Stimulated activated CD4-positive, alpha-beta T cell treated with anti-CD3 and anti-CD28 coated beads, Interleukin-2, amount 100 ng/mL, for 4 hours (primary cell): ENCODE data around the gene COPG1.

ENCODE experiments used
- DNase-seq: peaks from one replicate; pipeline ENCODE4 v3.0.0-alpha.2; 2020; ENCODE audit warnings: low read depth

The COPG1 gene

DNA sequence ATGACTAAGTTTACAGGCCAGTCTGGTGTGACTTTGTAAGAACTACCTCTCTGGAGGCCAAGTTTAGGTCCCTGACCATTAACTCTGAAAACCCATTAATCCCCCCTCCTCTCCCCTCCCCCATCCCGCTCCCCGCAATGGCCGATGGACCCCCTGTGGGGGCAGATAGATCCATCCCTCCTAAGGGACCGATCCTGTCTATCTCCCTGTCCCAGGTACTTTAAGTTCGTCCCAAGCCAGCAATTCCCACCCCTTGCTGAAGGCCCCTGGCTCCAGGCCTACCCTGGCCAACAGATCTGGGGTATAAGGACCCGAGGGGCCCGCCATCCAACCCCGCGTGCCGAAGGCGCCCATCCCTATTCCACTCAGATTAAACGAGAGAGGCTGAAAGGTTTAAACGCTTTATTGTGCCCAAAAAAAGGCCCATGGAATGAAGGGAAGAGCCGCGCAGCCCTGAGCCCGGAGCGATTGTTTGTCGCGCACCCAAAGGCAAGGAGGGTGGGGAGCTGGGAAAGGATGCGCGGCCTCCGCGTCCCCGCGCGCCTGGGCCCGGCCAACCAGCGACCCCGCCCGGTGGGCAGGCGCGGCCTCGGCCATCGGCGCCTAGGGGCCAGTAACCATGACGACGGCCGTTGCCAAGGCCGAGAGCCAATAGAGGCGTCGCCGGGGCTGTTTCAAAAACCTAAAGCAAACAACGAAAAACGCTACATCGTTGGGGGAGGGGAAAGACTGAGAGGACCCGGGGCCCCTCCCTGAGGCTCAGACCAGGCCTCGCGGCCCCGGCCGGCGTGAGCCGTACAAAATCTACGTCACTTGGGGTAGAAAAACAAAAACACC is 65.2 kb downstream of the COPG1 start:
- DNase-seq: no peak

DNA sequence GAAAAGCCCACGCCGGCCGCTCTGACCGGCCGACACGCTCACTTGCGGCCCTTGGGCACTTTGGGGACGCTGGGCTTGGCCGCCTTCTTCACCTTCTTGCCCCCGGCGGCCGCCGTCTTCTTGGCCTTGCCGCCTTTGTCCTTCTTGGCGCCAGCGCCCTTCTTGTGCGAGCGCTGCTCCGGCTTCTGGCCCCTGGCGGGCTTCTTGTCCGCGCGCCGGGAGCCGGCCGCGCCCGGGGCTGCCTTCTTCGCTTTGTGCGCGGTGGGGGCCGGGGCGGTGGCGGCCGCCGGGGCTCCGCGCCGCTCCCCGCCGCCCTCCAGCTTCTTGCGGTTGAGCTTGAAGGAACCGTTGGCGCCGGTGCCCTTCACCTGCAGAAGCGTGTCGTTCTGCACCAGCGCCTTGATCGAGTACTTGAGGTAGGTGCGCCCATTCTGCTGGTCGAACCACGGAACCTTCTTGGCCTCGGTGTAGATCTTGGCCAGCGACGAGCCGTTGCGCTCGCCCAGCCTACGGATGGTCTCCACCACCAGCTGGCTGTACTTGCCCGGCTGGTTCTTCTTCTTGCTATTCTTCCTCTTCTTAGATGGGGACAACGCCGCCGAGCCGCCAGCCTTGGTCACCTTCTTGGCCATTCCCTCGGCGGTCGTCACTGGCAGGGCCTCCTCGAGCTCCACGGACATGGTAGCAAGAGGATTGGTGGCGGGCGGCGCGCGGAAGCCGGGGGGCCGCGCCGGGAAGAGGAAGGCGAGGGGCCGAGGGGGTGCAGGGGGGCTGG is 66.0 kb downstream of the COPG1 start:
- DNase-seq: no peak

DNA sequence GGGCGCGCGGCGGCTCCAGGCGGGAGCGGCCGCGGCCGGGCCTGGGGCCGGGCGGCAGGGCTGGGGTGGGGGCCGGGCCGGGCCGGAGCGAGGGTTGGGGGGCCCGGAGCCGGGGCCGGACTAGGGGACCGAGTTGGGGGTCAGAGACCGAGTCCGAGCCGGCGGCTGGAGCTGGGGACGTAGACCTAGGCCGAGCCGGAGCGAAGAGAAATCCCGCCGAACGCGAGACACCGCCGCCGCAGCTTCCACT is 66.5 kb downstream of the COPG1 start:
- DNase-seq: no peak

DNA sequence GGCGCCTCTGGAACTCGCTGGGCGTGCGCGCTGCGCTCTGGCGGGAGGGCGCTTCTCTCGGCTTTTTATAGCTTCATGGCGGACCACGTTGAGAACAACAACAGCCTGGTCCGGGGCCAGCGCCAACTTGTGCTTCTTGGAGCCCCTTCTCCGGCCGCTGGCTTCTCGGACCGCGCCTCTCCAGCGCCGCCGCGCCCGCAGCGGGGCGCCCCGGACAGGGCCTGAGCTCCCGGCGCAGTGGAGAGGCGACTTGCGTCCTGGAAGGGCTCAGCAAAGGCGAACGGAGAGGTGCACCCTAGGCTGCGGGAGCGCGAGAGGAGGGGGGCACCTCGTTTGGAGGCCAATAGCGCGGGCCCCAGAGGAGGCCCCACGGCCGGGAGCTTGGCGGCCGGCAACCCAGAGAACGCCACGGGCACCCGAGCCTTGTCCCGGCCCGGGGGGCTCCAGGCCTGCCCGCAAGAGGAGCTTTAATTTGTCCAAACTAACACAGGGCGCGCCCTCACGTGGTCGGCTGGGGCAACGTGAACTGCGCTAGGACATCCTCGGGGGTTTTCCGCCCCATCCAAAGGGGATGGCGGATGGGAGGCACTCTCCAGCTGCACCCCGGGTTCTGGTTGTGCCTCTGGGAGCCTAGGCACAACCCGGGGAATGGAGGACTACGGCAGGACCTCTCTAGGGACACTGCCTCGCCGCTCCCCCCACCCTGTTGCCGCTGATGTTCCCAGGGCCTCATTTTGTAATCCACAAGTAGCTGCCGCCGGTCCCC is 67.0 kb downstream of the COPG1 start:
- peak; percentile 83 for DNase-seq

DNA sequence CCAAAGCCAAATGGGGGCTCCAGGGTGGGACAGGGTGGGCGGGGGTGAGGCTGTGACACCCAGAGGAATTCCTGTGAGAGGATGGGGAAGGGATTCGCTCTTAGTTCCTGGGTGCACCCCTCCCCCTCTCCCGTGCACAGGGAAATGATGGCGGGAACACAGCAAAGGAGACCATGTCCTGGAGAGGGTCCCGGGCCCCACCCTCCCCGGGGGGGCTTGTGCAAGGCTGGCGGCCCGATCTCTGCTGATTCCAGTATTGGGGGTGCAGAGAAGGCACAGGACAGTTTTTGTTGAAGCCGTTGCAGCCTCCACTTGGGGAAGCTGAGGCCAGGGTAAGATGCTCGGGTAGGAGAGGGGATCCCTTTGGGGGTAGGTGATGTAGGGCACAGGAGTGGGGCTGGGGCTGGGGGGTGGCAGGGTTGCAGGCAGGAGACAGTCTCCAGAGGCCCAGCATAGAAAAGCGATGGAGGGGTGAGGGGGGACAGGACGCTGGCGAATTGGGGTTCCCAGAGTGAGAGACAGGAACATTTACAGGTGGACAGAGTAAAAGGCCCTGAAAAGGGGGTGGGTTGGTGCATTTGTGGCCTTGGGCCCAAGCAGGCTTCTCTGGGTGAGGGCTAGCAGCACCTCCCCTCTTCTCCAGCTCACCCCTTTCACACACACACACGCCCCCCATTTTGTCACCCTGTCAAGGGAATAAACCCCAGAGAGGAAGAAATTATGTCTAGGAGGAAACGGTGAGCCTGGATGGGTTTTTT is 67.8 kb downstream of the COPG1 start:
- DNase-seq: no peak

DNA sequence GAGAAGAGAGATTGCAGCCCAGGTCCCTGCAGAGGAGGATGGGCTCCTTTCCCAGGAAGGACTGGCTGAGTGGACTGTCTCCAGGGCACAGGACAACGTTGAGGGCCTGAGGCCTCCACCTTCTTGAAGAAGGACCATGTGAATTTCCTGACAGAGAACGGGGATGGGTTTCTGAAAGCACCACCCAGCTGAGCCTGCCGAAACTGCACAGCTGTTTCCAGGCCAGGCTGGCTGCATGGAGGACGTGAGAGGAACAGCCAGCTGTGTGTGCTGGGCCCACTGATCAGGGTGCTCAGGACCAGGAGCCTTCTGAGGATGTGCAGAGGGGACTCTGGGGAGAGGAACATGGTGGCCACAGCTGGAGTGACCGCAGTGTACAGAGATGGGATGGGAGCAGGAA is 68.4 kb downstream of the COPG1 start:
- DNase-seq: no peak

DNA sequence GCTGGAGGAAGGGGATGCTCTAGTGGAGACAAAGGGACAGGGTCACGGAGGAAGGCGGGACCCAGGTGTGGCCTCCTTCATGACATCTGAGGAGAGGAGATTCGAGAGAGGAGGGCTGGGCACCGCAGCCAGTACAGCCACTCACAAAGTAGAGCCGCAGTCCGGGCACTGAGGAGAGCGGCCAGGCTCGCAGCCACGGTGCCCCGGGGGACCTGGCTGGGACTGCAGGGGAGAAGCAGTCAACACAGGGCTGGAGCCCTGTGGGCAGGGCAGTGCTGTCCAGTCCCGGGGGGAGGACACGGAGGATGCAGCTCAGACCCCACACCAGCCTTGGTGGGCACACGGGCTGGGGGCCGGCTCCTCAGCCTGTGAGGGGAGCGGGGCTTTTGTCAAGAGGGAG is 69.5 kb downstream of the COPG1 start:
- DNase-seq: no peak

DNA sequence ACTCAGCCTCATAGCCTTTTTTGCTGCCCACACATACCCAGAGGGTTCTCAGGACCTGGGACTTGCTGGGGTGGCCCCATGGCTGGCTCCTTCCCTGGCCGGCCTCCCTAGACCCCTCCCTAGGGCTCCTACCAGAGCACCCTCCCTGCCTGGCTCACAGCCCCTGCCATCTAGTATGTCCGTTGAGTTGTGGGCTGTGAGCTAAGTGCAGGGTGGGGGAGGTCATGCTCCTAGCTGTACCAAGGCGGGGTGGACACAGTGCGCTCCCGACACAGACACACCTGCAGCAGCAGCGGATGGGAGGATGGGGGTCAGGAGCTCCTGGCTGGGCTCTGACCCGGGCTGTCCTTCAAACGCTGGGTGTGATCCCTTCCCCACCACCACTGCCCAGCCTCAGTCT is 70.9 kb downstream of the COPG1 start:
- DNase-seq: no peak

DNA sequence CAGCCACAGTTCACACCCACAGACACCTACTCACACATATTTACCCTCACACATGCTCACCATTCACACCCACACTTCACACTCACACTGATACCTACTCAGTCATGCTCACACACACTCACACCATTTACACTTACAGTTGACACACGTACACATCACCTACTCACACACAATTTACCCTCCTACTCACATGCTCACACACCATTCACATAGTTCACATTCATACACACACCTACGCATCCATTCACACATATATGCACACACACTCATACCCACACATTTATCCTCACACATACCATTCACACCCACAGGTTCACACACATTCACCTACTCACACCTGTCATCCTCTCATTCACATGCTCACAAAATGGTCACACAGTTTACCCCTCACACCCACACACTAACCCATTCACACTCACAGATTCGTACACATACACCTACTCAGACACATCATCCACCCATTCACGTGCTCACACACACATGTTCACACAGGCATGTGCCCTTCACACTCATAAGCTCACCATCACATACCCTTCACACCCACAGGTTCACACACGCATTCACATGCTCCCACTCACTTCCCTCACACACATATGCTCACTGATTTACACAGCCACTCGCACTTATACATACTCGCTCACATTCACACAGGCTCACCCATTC is 71.5 kb downstream of the COPG1 start:
- no peak for DNase-seq

DNA sequence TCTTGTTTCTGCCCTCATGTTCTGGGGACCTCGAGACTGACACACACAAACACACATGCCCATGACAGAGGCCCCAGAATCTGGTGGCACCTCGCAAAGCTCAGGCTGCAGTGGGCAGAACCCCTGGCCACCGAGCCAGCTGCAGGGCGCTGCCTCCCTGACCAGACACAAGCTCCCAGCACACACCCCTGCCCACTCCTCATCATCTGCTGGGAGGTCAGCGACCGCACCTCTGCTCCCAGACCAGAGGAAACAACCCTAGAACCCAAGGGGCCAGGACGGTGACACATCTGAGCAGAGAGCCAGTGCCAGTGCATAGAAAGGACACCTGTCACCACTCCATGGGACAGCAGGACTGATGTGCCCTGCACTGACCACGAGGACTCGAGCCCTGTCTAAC is 72.5 kb downstream of the COPG1 start:
- DNase-seq: no peak

DNA sequence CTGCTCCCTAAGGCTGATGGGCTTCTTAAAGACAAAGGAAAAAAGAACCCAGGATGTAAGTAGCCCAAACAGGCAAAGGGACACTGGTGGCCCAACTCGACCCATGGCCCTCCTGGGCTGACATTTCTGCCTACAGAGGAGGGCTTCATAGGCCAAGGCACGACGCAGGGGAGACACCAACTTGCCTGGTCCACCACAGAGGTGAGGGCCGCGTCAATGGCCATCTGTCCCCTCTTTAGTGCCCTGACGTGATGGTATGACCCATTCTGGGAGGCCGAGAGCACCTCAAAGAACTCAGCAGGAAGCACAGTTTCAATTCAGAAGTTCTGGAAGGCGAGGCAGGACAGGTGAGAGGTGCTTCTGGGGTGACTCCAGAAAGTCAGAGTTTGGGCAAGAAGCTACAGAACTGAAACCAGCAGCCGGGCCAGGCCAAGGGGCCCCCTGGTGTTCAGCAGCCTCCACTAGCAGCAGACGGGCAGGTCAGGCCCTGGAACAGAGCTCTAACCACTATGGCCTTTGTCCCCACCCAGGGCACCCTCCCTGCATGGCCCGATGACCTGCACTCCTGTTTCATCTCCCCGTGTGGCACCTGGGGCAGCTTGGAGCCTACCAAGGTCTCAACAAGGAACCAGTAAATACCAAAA is 74.4 kb downstream of the COPG1 start:
- no peak for DNase-seq

DNA sequence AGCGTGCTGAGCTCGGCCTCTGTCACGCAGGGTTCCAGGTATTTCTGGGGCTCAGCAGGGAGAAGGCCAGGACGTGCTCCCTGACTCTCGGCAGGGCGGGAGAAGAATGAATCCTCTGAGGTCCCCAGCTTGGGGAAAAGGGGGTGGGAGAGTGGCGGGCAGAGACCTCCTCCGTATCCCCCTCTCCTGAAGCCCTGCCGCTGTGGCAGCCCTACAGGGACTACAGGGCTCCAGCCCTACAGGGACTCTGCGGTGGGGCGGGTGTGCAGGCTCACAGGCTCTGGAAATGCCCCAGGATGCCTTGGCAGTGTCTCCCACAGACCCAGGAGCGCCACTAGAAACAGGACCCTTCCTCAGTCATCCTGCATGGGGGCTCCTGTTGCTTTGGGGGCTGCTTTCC is 75.4 kb downstream of the COPG1 start:
- no peak for DNase-seq

DNA sequence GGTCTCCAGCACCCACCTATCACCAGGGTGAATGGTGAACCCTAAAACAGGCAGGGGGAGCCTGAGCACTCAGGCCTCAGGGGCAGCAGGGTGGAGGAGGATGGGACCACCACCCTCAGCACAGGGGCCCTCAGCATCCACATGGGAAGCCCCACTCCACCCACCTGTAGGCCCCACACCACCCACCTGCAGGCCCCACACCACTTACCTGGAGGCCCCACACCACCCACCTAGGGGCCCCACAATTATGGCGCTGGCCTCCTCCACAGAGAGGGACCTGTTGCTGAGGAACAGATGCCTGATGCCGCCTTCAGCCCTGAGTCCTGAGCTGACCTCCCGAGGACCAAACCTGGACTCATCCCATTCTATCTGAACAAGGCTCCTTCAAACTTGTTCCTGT is 76.0 kb downstream of the COPG1 start:
- DNase-seq: no peak

DNA sequence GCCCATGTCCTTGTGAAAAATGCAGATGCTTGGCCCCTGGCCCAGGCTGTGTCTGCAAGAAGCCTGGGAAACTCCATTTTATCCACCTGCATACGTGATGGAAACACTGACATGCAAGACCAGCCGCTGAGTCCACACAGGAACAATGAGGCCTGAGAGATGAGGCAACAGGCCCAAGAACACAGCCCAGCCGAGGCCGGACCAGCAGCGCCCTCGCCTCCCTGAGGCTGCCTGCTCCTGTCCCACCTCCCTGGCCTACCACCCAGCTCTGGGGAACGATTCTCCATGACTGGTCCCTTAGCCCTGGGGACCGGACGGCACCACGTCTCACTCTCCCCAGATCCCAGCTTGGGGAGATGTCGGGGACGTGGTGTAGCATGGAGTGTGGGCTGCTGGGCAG is 76.7 kb downstream of the COPG1 start:
- DNase-seq: no peak

DNA sequence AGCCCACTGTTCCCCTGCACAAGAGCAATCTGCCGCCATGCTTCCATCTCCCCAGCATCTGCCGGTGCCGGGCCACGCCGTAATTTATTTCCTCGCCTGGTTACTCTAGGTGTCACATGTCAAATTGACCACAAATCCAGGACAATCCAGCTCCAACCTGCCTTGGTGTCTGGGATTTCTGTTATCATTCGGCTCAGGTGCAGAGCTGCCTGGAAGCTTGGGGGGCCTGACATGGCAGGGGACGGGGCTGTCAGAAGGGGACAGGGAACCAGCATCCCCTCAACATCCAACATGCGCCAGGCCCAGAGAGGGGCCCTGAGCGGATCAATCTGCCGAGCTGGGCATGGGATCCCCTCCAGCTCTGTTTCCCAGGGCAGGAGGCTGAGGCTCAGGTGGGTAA is 77.2 kb downstream of the COPG1 start:
- no peak for DNase-seq
